HEK293 (cell line): Measurements from ENCODE around the gene DUOX1.
A peak's percentile ranks its signal among the peaks of the same experiment; 100 is the strongest.

Experiments used
- CTCF ChIA-PET: fragments of 350-600 bp; formaldehyde crosslinking; extraction: SDS; loops from one replicate; lab custom pipeline; 2021; ENCODE audit warnings: antibody characterized with exemption; lab: Yijun Ruan, JAX
- POLR2A ChIA-PET: fragments of 300-600 bp; formaldehyde crosslinking; extraction: SDS; loops from one replicate; lab custom pipeline; 2020; ENCODE audit warnings: antibody characterized with exemption, inconsistent platforms; lab: Yijun Ruan, JAX
- H3K27ac ChIP-seq: fragments of 200-500 bp; sonication (Bioruptor generic); 2 replicates; pipeline ENCODE4 v1.5.1; 2014; ENCODE audit warnings: low read depth, low read length, control low read depth, inconsistent platforms; ENCODE audit errors: extremely low read depth
- H3K36me3 ChIP-seq, 2 experiments: fragments of 200-500 bp in 1 of 2; sonication (Bioruptor generic) in 1 of 2; 1 replicate in 1 of 2; 2 replicates in 1 of 2; pipeline ENCODE4 v1.5.1; 2014 to 2017; ENCODE audit warnings: inconsistent platforms in 2 of 2, low read length in 2 of 2; ENCODE audit not compliant: control insufficient read depth in 2 of 2, insufficient read depth in 1 of 2
- H3K4me1 ChIP-seq: fragments of 200-500 bp; sonication (Bioruptor generic); 2 replicates; pipeline ENCODE4 v1.5.1; 2014; ENCODE audit warnings: mild to moderate bottlenecking, low read length, inconsistent platforms; ENCODE audit not compliant: control insufficient read depth, insufficient read depth
- H3K4me3 ChIP-seq: 2 replicates; pipeline ENCODE4 v1.5.1; 2011; ENCODE audit warnings: low read depth, mild to moderate bottlenecking, control low read depth, low read length, moderate library complexity
- H3K9me3 ChIP-seq: fragments of 200-500 bp; sonication (Bioruptor generic); 2 replicates; pipeline ENCODE4 v1.5.1; 2014; ENCODE audit warnings: low read depth, low read length, inconsistent platforms; ENCODE audit not compliant: control insufficient read depth, insufficient read depth
- BCL11B ChIP-seq: fragments of 450-650 bp; formaldehyde crosslinking; IDR thresholded peaks from 2 replicates; pipeline ENCODE4 v1.5.1; 2016; ENCODE audit warnings: low read depth, missing biosample characterization, missing genetic modification characterization
- EGR2 ChIP-seq: fragments of 450-650 bp; formaldehyde crosslinking; IDR thresholded peaks from 2 replicates; pipeline ENCODE4 v1.5.1; 2016; ENCODE audit warnings: low read depth, missing biosample characterization, missing genetic modification characterization
- GLIS1 ChIP-seq: fragments of 450-650 bp; formaldehyde crosslinking; IDR thresholded peaks from 2 replicates; pipeline ENCODE4 v1.5.1; 2016; ENCODE audit warnings: missing biosample characterization, missing genetic modification characterization
- KLF17 ChIP-seq: fragments of 450-650 bp; formaldehyde crosslinking; IDR thresholded peaks from 2 replicates; pipeline ENCODE4 v1.5.1; 2016; ENCODE audit warnings: missing biosample characterization, missing genetic modification characterization
- KLF7 ChIP-seq: fragments of 450-650 bp; formaldehyde crosslinking; IDR thresholded peaks from 2 replicates; pipeline ENCODE4 v1.5.1; 2016; ENCODE audit warnings: missing biosample characterization, missing genetic modification characterization, borderline replicate concordance
- RBAK ChIP-seq: fragments of 450-650 bp; formaldehyde crosslinking; IDR thresholded peaks from 2 replicates; pipeline ENCODE4 v1.5.1; 2016; ENCODE audit warnings: missing biosample characterization, missing genetic modification characterization
- SETDB1 ChIP-seq: IDR thresholded peaks from one replicate; pipeline ENCODE4 v1.6.1; 2017; ENCODE audit warnings: mild to moderate bottlenecking, low read length, moderate library complexity, mixed read lengths; ENCODE audit not compliant: insufficient read length
- SP2 ChIP-seq: fragments of 450-650 bp; formaldehyde crosslinking; IDR thresholded peaks from 2 replicates; pipeline ENCODE4 v1.5.1; 2016; ENCODE audit warnings: missing biosample characterization, missing genetic modification characterization
- TRIM28 ChIP-seq: IDR thresholded peaks from 2 replicates; pipeline ENCODE4 v1.6.1; 2011; ENCODE audit warnings: low read length, control low read depth, borderline replicate concordance
- ZBTB17 ChIP-seq: fragments of 450-650 bp; formaldehyde crosslinking; IDR thresholded peaks from 2 replicates; pipeline ENCODE4 v1.5.1; 2016; ENCODE audit warnings: missing biosample characterization, missing genetic modification characterization
- ZBTB48 ChIP-seq: fragments of 450-650 bp; formaldehyde crosslinking; IDR thresholded peaks from 2 replicates; pipeline ENCODE4 v1.5.1; 2016; ENCODE audit warnings: missing biosample characterization, missing genetic modification characterization
- ZFP41 ChIP-seq: fragments of 450-650 bp; formaldehyde crosslinking; IDR thresholded peaks from 2 replicates; pipeline ENCODE4 v1.5.1; 2016; ENCODE audit warnings: missing biosample characterization, missing genetic modification characterization, borderline replicate concordance
- ZNF121 ChIP-seq: fragments of 450-650 bp; formaldehyde crosslinking; IDR thresholded peaks from 2 replicates; pipeline ENCODE4 v1.5.1; 2016; ENCODE audit warnings: missing biosample characterization, missing genetic modification characterization
- ZNF148 ChIP-seq: fragments of 450-650 bp; formaldehyde crosslinking; IDR thresholded peaks from 2 replicates; pipeline ENCODE4 v1.5.0; 2017; ENCODE audit warnings: missing biosample characterization, missing genetic modification characterization, borderline replicate concordance
- ZNF16 ChIP-seq: fragments of 450-650 bp; formaldehyde crosslinking; IDR thresholded peaks from 2 replicates; pipeline ENCODE4 v1.5.1; 2016; ENCODE audit warnings: low read depth, missing biosample characterization, missing genetic modification characterization
- ZNF169 ChIP-seq: fragments of 450-650 bp; formaldehyde crosslinking; IDR thresholded peaks from 2 replicates; pipeline ENCODE4 v1.5.1; 2016; ENCODE audit warnings: missing biosample characterization, missing genetic modification characterization
- ZNF211 ChIP-seq: fragments of 450-650 bp; formaldehyde crosslinking; IDR thresholded peaks from 2 replicates; pipeline ENCODE4 v1.5.1; 2016; ENCODE audit warnings: low read depth, missing biosample characterization, missing genetic modification characterization
- ZNF214 ChIP-seq: fragments of 450-650 bp; formaldehyde crosslinking; IDR thresholded peaks from 2 replicates; pipeline ENCODE4 v1.5.1; 2017; ENCODE audit warnings: missing biosample characterization, mild to moderate bottlenecking, missing genetic modification characterization, borderline replicate concordance
- ZNF302 ChIP-seq: fragments of 450-650 bp; formaldehyde crosslinking; IDR thresholded peaks from 2 replicates; pipeline ENCODE4 v1.5.1; 2016; ENCODE audit warnings: missing biosample characterization, missing genetic modification characterization, low read depth
- ZNF324 ChIP-seq: fragments of 450-650 bp; formaldehyde crosslinking; IDR thresholded peaks from 2 replicates; pipeline ENCODE4 v1.5.1; 2016; ENCODE audit warnings: missing biosample characterization, missing genetic modification characterization
- ZNF350 ChIP-seq: fragments of 450-650 bp; formaldehyde crosslinking; IDR thresholded peaks from 2 replicates; pipeline ENCODE4 v1.5.0; 2017; ENCODE audit warnings: missing biosample characterization, mild to moderate bottlenecking, missing genetic modification characterization
- ZNF416 ChIP-seq: fragments of 450-650 bp; formaldehyde crosslinking; IDR thresholded peaks from 2 replicates; pipeline ENCODE4 v1.5.1; 2016; ENCODE audit warnings: missing biosample characterization, missing genetic modification characterization
- ZNF426 ChIP-seq: fragments of 450-650 bp; formaldehyde crosslinking; IDR thresholded peaks from 2 replicates; pipeline ENCODE4 v1.5.1; 2017; ENCODE audit warnings: missing biosample characterization, missing genetic modification characterization, mild to moderate bottlenecking, inconsistent platforms, moderate library complexity
- ZNF433 ChIP-seq: fragments of 450-650 bp; formaldehyde crosslinking; IDR thresholded peaks from 2 replicates; pipeline ENCODE4 v1.5.1; 2016; ENCODE audit warnings: missing biosample characterization, missing genetic modification characterization, low read depth
- ZNF473 ChIP-seq: fragments of 450-650 bp; formaldehyde crosslinking; IDR thresholded peaks from 2 replicates; pipeline ENCODE4 v1.5.1; 2017; ENCODE audit warnings: missing biosample characterization, missing genetic modification characterization
- ZNF514 ChIP-seq: fragments of 450-650 bp; formaldehyde crosslinking; IDR thresholded peaks from 2 replicates; pipeline ENCODE4 v1.5.1; 2016; ENCODE audit warnings: missing biosample characterization, missing genetic modification characterization
- ZNF561 ChIP-seq: fragments of 450-650 bp; IDR thresholded peaks from 2 replicates; pipeline ENCODE4 v1.5.1; 2018; ENCODE audit warnings: missing biosample characterization, missing genetic modification characterization, borderline replicate concordance
- ZNF571 ChIP-seq: fragments of 450-650 bp; formaldehyde crosslinking; IDR thresholded peaks from 2 replicates; pipeline ENCODE4 v1.5.0; 2017; ENCODE audit warnings: missing biosample characterization, missing genetic modification characterization
- ZNF624 ChIP-seq: fragments of 450-650 bp; formaldehyde crosslinking; IDR thresholded peaks from 2 replicates; pipeline ENCODE4 v1.5.1; 2017; ENCODE audit warnings: missing biosample characterization, missing genetic modification characterization
- ZNF843 ChIP-seq: fragments of 450-650 bp; formaldehyde crosslinking; IDR thresholded peaks from 2 replicates; pipeline ENCODE4 v1.5.1; 2016; ENCODE audit warnings: missing biosample characterization, missing genetic modification characterization
- ZXDB ChIP-seq: fragments of 450-650 bp; formaldehyde crosslinking; IDR thresholded peaks from 2 replicates; pipeline ENCODE4 v1.5.1; 2016; ENCODE audit warnings: missing biosample characterization, missing genetic modification characterization

The DUOX1 gene

DNA sequence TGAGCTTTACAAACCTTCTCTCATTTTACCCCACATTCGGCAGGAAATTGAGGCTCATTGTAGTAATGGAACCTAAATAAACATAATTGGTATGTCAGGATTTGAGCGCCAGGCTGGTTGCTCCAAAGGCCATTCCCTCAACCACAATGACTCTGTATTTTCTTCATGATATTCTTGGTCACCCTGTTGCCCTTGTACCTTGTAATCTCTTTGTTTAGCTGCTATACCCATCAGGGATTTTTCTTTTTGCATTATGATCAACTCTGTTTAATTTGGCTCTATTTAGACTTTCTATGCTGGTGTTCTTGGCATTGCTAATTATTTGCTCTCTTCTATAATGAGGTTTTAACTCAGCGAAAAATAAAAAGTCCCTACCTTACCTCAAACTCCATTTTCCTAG lies 45.6 kb upstream of the DUOX1 start (continued):
- TF ChIP-seq ZNF561 (tag by site-specific recombination) (no peak), KLF7 (tag by site-specific recombination) (no peak), BCL11B (tag by site-specific recombination) (no peak), ZNF214 (tag by site-specific recombination) (no peak), ZNF416 (tag by site-specific recombination) (no peak), ZBTB17 (no peak), ZNF121 (tag by site-specific recombination) (no peak)

- no peak overlapping the region for H3K4me3 ChIP-seq
- no peaks in the 10 kb centered on the region for H3K36me3 ChIP-seq
- ChIA-PET POLR2A (no interaction called here), CTCF (no interaction called here)
- no peak overlapping the region for H3K27ac ChIP-seq
- no peaks in the 10 kb centered on the region for H3K9me3 ChIP-seq
- TF ChIP-seq ZNF433 (no peak), ZNF121 (tag by site-specific recombination) (no peak), ZNF571 (no peak), EGR2 (tag by site-specific recombination) (no peak), SETDB1 (no peak), ZNF324 (tag by site-specific recombination) (no peak), KLF7 (tag by site-specific recombination) (no peak), ZNF16 (tag by site-specific recombination) (no peak), ZNF350 (tag by site-specific recombination) (no peak), SP2 (tag by site-specific recombination) (no peak)
- peaks cover 3% of the 10 kb centered on the region; the same call in 1 of the 2 replicates for H3K4me1 ChIP-seq
Observed at GRCh38 chr15:45087513-45087912, 42.3 kb upstream of the DUOX1 start.

DNA sequence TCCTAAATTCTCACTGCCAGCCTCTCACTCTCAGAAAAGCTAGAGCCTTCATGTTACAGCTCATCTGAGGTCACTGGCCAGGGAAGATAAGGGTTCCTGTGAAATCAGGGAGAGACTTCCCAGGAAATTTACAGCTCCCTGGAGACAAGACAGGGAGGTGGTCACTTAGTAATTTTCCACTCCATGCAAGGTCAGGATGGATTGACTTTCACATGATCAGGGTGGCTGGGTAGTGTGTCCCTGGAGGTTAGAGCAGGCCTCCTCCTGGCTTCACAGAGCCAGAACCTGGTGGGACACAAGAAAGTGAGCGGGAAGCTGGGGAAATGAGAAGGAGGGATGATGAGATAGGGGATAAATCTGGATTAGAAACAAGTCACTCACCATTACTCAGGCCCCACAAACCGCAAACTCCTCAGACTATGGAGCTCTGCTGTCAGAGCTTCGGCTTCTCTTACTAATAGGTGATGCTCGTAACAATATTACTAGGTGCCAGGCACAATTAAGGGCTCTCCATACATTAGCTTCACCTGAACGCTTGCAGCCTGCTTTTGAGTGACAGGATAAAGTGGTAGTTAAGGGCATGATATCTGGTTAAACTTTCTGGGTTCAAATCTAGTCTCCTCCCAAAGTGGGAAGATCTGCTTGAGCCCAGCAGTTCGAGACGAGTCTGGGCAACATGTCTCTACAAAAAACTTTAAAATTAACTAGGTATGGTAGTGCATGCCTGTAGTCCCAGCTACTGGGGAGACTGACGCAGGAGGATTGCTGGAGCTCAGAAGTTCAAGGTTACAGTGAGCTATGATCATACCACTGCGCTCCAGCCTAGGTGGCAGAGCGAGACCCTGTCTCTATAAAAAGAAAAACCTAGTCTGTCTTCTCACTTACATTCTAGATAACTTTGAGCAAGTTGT lies 40.7 kb upstream of the DUOX1 start:
- POLR2A ChIA-PET, result no interaction called here
- no peak overlapping the region for H3K4me3 ChIP-seq
- H3K4me1 ChIP-seq, result peaks cover 3% of the 10 kb centered on the region; the same call in 1 of the 2 replicates
- CTCF ChIA-PET, result interaction anchor here (0.7 to 1.4 kb wide), 3 partner anchors 29 to 342 kb away, joined by 3 to 5 read pairs (median 4); no protein-coding TSS in a partner anchor
- no peaks in the 10 kb centered on the region for H3K36me3 ChIP-seq
- no peak overlapping the region; the same call in 1 of the 2 replicates for H3K27ac ChIP-seq
- no peaks in the 10 kb centered on the region for H3K9me3 ChIP-seq
- TF ChIP-seq ZXDB (tag by site-specific recombination) (0 out of 2 replicates have a peak, but pooled peaks have one; percentile 23), ZNF302 (tag by site-specific recombination) (no peak), RBAK (no peak), ZNF514 (no peak), GLIS1 (tag by site-specific recombination) (peak; percentile 33; the same call in 1 of the 2 replicates), ZNF624 (tag by site-specific recombination) (no peak), ZNF169 (tag by site-specific recombination) (no peak), KLF17 (tag by site-specific recombination) (peak; percentile 57; the same call in 1 of the 2 replicates), TRIM28 (no peak), ZNF148 (tag by site-specific recombination) (no peak), ZBTB48 (tag by site-specific recombination) (peak; percentile 30; the same call in 1 of the 2 replicates), ZNF473 (tag by site-specific recombination) (no peak), ZFP41 (tag by site-specific recombination) (no peak), ZNF843 (no peak), ZNF211 (tag by site-specific recombination) (no peak), ZNF426 (tag by site-specific recombination) (no peak)
